WERI-Rb-1 (cell line): ENCODE results near the gene SPRED1.

ENCODE experiments used
- DNase-seq: peaks from one replicate; pipeline ENCODE4 v3.0.0-alpha.2; 2020
- H3K27ac ChIP-seq: fragments of 250-450 bp; sonication (Bioruptor Pico); 2 replicates; pipeline ENCODE4 v1.5.1; 2020; ENCODE audit warnings: mild to moderate bottlenecking, moderate library complexity
- H3K27me3 ChIP-seq: fragments of 250-450 bp; sonication (Bioruptor Pico); 2 replicates; pipeline ENCODE4 v1.5.1; 2021; ENCODE audit warnings: mild to moderate bottlenecking, low read depth, moderate library complexity; ENCODE audit not compliant: insufficient read depth, severe bottlenecking
- H3K36me3 ChIP-seq: fragments of 250-450 bp; sonication (Bioruptor Pico); 2 replicates; pipeline ENCODE4 v1.5.1; 2020; ENCODE audit warnings: mild to moderate bottlenecking, moderate library complexity
- H3K4me3 ChIP-seq: 2 replicates; pipeline ENCODE4 v1.5.1; 2011; ENCODE audit warnings: low read depth, mild to moderate bottlenecking, control low read depth, low read length
- H3K9me3 ChIP-seq: fragments of 250-450 bp; sonication (Bioruptor Pico); 2 replicates; pipeline ENCODE4 v1.5.1; 2021; ENCODE audit warnings: mild to moderate bottlenecking, moderate library complexity; ENCODE audit not compliant: severe bottlenecking
- CTCF ChIP-seq: IDR thresholded peaks from 2 replicates; pipeline ENCODE4 v1.5.1; 2011; ENCODE audit warnings: low read depth, mild to moderate bottlenecking, control low read depth, inconsistent platforms, low read length

Gene SPRED1

DNA sequence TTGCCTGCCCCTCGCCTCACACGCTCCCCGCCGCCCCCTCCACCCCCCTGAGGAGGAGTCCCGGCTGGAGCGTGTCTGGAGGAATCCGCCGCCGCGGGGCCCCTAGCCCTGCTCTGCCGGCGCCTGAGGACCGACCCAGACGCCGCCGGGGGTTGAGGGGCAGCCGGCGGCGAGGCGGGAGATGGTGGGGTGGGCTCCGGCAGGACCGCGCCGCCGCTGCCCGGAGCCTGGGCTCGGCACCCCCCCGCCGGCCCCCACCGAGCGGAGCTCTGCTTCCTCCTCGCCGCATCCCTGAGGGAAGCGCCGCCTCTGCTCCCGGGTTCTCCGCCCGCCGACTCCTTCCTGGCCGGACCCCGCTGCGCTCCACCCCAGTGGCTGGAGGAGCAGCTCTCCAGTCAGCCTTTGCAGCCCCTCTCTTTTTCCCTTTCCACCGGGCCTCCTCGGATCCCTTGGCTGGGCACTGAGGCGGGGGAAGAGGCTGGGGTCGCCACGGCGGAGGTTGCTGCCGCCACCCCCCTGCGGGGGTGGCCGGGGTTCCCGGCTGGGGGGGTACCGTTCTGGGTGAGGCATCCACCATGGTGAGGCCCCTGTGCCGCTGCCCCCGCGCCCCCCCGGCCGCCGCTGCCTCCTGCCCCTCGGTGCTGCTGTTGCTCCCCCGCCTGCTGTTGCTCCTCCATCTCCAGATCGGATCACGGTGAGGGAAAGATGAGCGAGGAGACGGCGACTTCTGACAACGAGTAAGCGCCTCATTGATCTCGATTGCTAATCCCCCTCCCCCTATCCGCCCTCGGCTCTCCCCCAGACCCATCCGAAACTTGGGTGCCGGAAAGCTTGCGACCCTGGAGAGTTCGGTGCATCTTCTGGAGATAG is at the start of gene SPRED1:
Gene SPRED1 (plus strand): TSS at position 356 of the 870 bp plus-strand sequence. CDS start 350 bp downstream, at position 706.
- Histone ChIP-seq H3K4me3 (peak within 1 kb of the TSS; percentile 85), H3K27ac (peak within 1 kb of the TSS; percentile 85), H3K9me3 (no peaks in the 10 kb centered on the region), H3K36me3 (no peaks in the 10 kb centered on the region), H3K27me3 (no peaks in the 10 kb centered on the region)
- no peak for TF ChIP-seq CTCF
- DNase-seq = peak; percentile 43

DNA sequence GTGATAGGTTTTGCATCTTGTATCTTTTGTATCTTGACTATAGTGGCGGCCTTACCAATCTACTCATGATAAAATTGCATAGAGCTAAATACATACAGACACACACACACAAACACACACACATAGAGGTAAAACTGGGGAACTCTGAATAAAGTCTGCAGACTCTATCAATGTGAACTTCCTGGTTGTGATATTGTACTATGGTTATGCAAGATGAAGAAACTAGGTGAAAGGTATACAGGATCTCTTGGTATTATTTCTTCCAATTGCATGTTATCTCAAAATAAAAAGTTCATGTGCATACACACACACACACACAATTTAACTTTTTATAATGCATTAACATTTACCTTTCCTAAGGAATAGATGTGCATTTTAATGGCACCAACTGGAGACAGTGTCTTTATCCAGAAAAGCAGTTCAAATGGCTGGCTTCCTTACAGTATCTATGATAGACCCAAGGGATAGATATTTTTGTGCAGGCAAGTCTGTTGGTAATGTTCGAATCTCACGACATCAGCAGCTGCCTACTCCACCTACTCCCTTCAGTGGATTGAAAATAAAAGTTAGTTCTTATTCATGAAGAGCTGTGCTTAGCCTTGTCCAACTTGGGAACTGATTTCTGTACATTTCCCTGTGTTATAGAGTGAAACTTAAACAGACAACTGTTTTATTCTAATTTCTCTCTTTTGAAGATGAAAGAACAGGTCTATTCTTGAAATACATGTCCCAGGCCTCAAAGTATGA is 46.9 kb upstream of the SPRED1 start:
- TF ChIP-seq CTCF = no peak
- no peak for DNase-seq

DNA sequence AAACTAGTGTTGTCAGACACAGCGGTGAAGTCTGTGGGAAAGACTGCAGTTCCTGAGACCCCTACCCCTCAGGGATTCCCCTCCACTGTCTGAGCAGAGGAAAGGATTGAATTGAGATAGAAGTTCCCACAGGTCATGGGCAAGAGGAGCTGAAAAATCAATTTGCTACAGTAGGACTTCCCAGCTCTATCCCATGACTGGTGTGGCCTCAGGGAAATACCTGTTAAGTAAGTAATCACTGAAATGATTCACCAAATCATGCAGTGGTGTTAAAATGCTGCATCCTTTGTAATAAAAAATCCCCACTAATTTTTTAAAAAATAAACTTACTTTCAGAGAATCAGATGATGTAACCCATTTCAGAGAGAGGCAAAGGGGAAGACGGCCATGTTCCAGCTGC is 45.0 kb upstream of the SPRED1 start:
- DNase-seq = no peak
- Histone ChIP-seq H3K9me3 (no peaks in the 10 kb centered on the region), H3K4me3 (no peak overlapping the region), H3K36me3 (no peaks in the 10 kb centered on the region), H3K27me3 (no peaks in the 10 kb centered on the region), H3K27ac (no peak overlapping the region)
- no peak for TF ChIP-seq CTCF

More for the DNA sequence above, 46.9 kb upstream of the SPRED1 start:
- Histone ChIP-seq H3K27ac (no peak overlapping the region), H3K27me3 (no peaks in the 10 kb centered on the region), H3K9me3 (no peaks in the 10 kb centered on the region), H3K4me3 (no peak overlapping the region), H3K36me3 (no peaks in the 10 kb centered on the region)

DNA sequence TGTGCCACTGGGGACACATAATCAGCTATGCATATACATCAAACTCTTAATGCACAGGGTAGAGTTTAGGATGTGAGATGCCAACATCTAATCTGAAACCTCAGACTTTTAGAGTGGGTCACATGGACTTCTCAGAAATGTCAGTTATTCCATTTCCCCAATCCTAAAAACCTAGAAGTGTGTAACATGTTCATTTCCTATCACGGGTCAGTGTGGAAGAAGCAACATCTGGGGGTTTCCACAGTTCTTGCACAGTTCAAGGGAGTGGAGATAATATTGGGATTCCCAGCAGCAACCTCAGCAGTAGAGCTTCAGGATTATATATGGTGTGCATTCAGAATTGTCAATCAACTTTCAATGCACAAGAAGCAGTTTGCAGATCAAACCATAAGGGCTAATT is 44.4 kb upstream of the SPRED1 start:
- Histone ChIP-seq H3K27ac (no peak overlapping the region), H3K4me3 (no peak overlapping the region), H3K27me3 (no peaks in the 10 kb centered on the region), H3K9me3 (no peaks in the 10 kb centered on the region), H3K36me3 (no peaks in the 10 kb centered on the region)
- TF ChIP-seq CTCF = no peak
- DNase-seq = no peak

GRCh38 chr15:38208779-38209178 is 43.9 kb upstream of the SPRED1 start:
- no peak for DNase-seq
- no peaks in the 10 kb centered on the region for H3K9me3 ChIP-seq
- H3K4me3 ChIP-seq = no peak overlapping the region
- H3K27me3 ChIP-seq = no peaks in the 10 kb centered on the region
- H3K27ac ChIP-seq = no peak overlapping the region
- no peak for TF ChIP-seq CTCF
- H3K36me3 ChIP-seq = no peaks in the 10 kb centered on the region
